SIG-M5 treated with dmso at 0.1 percent for 504 hours (cell line): ENCODE results near the gene DPP3.
A peak's percentile ranks its signal among the peaks of the same experiment; 100 is the strongest.
"Not testable (repeated sequence)": the region's sequence is repeated elsewhere in the genome, so short reads cannot be mapped to it uniquely, and the experiment has no call there.

Source experiments
- DNase-seq: peaks from one replicate; lab custom pipeline; 2025; ENCODE audit not compliant: unreplicated experiment; lab: John Stamatoyannopoulos, UW

DPP3 gene

GRCh38 chr11:66530927-66531709 is 50.9 kb downstream of the DPP3 start:
- no peak for DNase-seq

- no peak for DNase-seq
Measured at GRCh38 chr11:66531841-66532240, 51.6 kb downstream of the DPP3 start.

GRCh38 chr11:66532784-66533183 is 52.5 kb downstream of the DPP3 start:
- no peak for DNase-seq

- DNase-seq = no peak
Measured at GRCh38 chr11:66539170-66539869, 59.1 kb downstream of the DPP3 start.

- DNase-seq = no peak
Measured at GRCh38 chr11:66539870-66540213, 59.6 kb downstream of the DPP3 start.

- not testable (repeated sequence) for DNase-seq
Measured at GRCh38 chr11:66540598-66540997, 60.4 kb downstream of the DPP3 start.

GRCh38 chr11:66541892-66542291 is 61.7 kb downstream of the DPP3 start:
- DNase-seq = no peak

GRCh38 chr11:66542362-66542761 is 62.1 kb downstream of the DPP3 start:
- DNase-seq = no peak

GRCh38 chr11:66543263-66544107 is 63.3 kb downstream of the DPP3 start:
- no peak for DNase-seq

- not testable (repeated sequence) for DNase-seq
Measured at GRCh38 chr11:66544952-66545351, 64.7 kb downstream of the DPP3 start.

GRCh38 chr11:66545701-66546367 is 65.6 kb downstream of the DPP3 start, which contains the start of gene ZDHHC24:
TSS of gene ZDHHC24 (minus strand) at chr11:66546048. CDS start at chr11:66546003, 45 bp downstream.
- DNase-seq = peak; percentile 93

GRCh38 chr11:66546368-66546965 is 66.2 kb downstream of the DPP3 start, which contains the start of gene ACTN3:
TSS of gene ACTN3 (plus strand) at chr11:66546903. CDS start at chr11:66546938, 35 bp downstream.
- DNase-seq = no peak

GRCh38 chr11:66546966-66547661 is 66.9 kb downstream of the DPP3 start:
- DNase-seq = no peak

GRCh38 chr11:66547662-66548009 is 67.4 kb downstream of the DPP3 start:
- DNase-seq = no peak

- no peak for DNase-seq
Measured at GRCh38 chr11:66548041-66548440, 67.8 kb downstream of the DPP3 start.

- no peak for DNase-seq
Measured at GRCh38 chr11:66548774-66549630, 68.8 kb downstream of the DPP3 start.

GRCh38 chr11:66549696-66550095 is 69.5 kb downstream of the DPP3 start:
- DNase-seq = no peak

- DNase-seq = no peak
Measured at GRCh38 chr11:66550887-66551286, 70.7 kb downstream of the DPP3 start.

- no peak for DNase-seq
Measured at GRCh38 chr11:66554602-66555001, 74.4 kb downstream of the DPP3 start.
